Nucleus accumbens (tissue), 56 donors: Measurements from ENCODE around the gene STAT2.
"Not testable (repeated sequence)": the region's sequence is repeated elsewhere in the genome, so short reads cannot be mapped to it uniquely, and the experiment has no call there.

Experiments
- DNase-seq, 56 donors: peaks; one replicate each; lab custom pipeline; 2025; lab: John Stamatoyannopoulos, UW

Gene STAT2

DNA sequence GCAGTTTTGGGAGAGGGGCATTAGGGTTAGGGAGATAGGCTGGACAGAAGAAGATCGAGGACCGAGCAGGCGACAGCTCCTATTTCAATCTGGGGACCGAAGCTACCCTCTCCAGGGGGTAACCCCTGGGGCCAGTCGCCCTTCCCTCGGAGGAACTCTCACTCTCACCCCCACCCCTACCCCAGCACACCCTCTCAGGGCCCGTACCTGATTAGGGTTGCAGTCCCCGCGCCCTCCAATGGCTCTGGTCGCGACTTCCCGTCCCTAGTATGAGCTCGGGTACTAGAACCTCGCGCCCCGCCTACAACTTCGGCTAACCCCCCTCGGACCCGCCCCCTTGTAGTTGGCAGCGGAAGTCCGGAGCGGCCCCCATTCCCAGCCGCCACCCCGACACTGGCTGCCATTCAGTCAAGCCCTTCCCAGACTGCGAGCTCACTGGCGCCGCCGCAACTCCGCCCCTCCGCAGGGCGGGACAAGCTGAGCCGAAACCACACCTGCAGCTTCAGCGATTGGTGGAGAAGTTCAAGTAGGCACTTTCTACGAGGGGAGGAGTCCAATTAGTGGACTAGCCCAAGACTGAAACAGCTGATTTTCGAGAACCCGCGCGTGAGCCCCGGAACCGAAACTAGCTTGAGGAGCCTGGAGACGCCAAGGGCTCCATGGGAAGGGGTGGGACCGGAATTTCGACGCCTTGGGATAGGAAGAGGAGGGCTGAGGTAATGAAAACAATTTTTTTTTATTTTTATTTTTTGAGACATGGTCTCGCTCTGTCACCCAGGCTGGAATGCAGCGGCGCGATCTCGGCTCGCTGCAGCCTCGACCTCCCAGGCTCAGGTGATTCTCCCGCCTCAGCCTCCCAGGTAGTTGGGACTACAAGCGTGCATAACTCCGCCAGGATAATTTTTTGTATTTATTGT is at the start of gene STAT2:
STAT2 (minus strand) TSS at position 257 of the 917 bp plus-strand sequence. CDS start 3,536 bp downstream, outside the sequence.
- DNase-seq, result peak; percentile 90 to 100 (median 99)

DNA sequence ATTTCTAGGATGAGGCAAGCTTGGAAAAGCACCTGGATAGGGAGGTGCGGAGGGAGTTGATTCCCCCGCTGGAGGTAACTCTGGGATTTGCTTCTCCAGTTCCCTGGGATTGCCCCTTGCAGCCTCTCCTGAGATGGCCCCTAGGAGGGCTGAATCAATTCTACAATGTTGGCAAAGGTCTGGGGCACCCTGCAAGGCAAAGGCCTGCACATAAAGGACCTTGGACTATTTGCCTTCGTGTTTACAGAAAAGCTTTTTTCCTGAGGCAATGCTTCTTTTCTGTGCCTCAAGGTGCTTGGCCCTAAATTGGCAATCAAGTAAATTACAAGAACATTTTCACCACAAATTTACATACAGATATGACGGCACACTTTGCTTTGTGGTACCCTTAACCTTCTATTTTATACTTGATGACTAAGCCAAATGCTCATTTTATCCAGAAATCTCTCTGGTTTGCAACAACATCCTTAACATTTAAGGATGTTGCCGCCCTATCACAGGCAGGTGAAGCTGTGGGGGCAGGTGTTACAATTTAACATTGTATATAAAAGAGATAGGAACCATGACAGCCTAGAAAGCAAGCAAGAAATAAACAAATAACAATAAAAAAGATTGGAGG is 49.0 kb upstream of the STAT2 start:
- DNase-seq, result no peak

DNA sequence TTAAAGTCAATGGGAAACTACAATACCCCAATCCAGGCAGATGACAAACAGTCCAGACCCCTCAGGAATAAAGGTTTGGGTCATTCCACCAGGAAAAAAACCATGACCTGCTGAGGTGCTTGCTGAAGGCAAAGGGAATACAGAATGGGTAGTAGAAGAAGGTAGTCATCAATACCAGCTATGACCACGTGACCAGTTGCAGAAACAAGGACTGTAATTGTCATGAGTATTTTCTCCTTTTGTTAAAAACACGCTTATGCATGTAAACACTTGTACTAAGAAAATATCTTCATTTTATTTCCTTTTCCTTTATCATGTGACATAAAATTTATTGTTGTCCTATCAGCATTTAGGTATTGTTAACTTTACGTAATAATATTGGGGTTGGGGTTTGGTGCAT is 44.3 kb upstream of the STAT2 start:
- DNase-seq, result not testable (repeated sequence)

DNA sequence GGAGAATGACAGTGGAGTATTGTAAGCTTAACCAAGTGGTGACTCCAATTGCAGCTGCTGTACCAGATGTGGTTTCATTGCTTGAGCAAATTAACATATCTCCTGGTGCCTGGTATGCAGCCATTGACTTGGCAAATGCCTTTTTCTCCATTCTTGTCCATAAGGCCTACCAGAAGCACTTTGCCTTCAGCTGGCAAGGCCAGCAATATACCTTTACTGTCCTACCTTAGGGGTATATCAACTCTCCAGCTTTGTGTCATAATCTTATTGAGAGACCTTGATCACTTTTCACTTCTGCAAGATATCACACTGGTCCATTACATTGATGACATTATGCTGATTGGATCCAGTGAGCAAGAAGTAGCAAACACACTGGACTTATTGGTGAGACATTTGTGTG is 41.7 kb upstream of the STAT2 start:
- not testable (repeated sequence) for DNase-seq

DNA sequence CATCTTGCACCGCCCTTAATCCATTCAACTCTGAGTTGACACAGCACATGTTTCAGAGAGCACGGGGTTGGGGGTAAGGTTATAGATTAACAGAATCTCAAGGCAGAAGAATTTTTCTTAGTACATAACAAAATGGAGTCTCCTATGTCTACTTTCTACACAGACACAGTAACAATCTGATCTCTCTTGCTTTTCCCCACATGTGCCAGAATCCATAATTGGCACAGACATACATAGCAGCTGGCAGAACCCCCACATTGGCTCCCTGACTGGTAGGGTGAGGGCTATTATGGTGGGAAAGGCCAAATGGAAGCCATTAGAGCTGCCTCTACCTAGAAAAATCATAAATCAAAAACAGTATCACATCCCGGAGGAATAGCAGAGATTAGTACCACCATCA is 41.2 kb upstream of the STAT2 start:
- DNase-seq, result not testable (repeated sequence)

DNA sequence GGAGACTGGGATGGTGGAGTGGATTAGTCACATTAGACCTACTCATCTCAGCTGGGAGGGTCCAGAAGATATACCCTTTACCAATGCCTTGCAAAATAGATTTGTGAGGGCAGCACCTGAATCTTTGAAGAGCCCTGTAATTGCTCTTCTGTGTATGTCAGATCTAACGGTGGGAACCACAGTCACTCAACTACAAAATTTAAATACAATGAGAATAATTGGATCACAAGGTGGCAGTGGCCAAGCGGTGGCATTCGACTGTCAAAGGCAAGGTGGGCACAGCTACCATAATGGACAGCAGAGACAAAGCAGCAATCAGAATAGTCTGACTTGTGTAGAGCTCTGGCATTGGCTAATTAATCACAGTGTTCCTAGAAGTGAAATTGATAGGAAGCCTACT is 39.6 kb upstream of the STAT2 start:
- not testable (repeated sequence) for DNase-seq

DNA sequence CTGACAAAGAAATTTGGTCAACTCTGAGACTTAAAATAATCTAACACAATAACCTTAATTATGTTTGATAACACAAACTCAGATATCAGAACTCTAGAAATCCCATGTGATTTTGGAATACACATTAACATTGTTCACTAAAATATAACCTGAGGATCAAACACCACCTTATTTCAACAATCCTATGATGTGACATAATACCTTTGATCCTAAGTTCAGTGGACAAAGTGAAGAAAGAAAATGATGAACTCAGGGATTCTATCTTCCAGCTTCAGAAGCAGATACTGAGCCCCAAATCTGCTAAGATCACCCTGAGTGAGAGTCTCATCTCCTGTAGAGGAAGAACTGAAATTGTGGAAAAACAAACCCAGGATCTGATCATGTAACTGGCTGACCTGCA is 38.4 kb upstream of the STAT2 start:
- no peak for DNase-seq

DNA sequence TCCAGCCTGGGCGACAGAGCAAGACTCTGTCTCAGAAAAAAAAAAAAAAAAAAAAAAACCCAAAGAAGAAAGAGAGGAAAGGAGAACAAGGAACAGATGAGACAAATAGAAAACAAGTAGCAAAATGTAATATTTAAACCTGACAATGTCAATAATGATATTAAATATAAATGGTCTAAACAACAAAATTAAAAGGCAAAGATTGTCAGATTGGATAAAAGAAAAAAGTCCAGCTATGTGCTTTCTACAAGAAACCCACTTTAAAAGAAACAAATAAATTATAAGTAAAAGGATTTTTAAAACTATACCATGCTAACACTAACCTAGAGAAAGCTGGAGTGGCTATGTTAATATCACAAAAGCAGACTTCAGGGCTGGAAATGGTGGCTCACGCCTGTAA is 32.4 kb upstream of the STAT2 start:
- no peak for DNase-seq

DNA sequence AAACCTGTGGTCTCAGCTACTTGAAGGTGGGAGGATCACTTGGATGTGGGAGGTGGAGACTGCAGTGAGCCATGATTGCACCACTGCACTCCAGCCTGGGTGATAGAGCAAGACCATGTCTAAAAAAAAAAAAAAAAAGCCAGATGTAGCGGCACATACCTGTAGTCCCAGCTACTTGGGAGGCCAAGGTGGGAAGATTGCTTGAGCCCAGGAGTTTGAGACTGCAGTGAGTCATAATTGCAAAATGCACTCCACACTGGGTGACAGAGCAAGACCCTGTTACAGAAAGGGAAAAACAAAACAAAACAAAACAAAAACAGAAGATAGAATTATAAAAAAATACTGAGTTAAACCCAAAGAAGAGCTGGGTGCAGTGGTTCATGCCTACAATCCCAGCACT is 31.8 kb upstream of the STAT2 start:
- no peak for DNase-seq

DNA sequence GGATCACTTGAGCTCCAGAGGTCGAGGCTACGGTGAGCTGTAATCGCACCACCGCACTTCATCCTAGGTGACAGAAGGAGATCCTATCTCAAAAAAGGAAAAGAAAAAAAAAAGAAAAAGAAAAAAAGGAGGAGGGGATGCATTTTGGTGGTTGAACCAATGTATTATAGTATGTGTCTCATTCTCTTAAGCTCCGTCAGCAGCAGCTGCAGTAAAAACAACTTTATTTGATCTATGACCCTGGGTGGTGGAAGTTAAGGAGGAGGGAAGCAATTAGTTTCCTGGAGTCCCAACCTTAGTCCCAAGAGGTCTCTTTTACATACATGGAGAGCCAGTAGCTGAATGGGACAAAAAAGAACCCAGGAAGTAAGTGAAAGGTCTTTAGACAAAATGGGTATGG is 29.5 kb upstream of the STAT2 start:
- DNase-seq, result no peak

DNA sequence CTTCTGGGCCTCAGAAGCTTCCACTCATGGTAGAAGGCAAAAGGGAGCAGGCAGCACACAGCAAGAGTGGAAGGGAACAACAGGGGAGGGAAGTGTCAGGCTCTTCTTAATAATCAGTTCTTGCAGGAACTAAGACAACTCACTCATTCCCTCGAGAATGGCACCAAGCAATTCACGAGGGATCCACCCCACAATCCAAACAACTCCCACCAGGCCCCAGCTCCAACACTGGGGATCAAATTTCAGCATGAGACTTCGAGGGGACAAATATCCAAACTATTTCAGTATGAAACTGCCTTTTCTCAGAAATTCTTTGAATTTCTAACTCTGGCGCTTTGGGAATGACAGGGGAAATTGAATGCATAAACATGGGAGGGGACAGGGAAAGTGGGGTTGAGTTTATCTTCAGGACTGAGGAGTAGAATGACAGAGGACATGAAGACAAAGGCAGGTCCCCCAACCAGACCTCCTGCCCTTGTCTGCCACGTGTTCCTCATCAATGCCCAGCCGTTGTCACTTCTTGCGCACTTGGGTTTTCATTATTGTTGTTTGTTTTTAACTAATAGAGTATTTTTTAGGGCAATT is 27.3 kb upstream of the STAT2 start:
- DNase-seq, result no peak

DNA sequence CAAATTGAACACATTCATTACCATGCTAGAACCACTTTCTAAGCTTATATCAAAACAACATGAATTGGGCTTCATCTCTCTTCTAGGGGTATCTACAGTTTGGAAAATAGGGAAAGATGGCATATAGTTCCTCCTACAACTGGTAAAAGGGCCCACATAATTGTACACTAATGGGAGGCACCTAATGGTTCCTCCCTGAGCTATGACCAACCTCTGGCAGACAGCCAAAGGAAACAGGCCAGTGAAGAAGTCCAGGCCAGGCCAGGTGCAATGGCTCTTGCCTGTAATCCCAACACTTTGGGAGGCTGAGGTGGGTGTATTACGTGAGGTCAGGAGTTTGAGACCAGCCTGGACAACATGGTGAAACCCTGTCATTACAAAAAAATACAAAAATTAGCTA is 26.0 kb upstream of the STAT2 start:
- no peak for DNase-seq

DNA sequence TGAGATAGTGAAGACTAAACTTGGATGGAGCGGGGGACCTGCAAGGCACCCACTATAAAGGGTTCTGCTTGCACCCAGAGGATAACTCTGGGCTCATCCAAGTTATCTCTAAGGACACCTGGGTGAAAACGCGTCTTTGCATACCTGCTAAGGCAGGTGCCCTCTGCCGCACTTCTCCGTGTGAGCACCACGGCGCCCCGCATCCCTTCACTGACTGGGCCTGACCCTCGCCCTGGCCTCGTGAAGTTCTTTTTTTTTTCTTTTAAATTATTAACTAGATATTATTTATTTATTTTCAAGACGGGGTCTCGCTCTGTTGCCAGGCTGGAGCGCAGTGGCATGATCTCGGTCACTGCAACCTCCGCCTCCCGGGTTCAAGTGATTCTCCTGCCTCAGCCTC is 22.7 kb upstream of the STAT2 start:
- no peak for DNase-seq

DNA sequence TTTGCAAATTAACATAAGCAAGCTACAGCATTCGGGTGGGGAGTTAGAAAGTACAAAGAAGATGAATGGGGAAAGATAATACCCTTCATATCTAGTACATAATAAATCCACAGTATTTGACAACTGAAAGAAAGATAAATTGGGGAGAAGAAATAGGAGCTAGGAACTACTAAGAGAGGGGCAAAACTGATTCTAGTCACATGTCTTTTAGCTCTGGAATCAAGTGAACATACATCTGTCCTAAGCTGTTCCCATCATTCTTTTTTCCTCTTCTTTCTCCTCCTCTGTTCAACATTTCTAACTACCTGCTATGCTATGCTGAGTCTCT is 18.0 kb upstream of the STAT2 start:
- DNase-seq, result no peak

DNA sequence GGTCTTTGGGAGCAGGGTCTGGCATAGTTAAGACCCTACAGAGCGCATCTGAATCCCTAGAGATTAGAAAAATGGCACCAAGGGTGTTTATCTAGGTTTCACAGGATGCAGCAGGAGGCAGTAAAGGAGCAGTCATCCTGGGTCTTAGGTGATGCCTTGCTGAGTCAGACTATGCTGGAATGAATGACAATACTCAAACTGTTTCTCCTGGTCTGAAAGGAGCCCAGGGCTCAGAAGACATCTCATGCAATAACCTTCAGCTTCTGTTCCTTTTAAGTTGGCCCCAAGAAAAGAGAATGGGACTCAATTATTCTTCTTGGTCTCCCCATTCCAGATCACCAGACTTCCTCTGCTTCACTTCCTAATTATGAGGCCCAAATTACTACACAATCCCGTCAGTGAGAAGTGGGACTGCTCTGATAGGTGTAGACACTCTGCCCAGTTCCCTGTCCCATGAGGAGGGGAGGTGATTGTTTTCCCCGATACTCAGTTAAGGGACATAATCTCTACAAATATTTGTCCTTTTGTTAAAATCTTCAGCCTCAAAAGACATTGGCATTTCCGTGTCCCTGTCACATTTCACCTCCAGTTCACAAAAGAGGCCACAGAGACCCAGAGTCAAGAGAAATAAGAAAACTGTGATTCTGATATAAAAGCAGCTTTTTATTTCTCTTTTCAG is 17.5 kb upstream of the STAT2 start:
- no peak for DNase-seq

DNA sequence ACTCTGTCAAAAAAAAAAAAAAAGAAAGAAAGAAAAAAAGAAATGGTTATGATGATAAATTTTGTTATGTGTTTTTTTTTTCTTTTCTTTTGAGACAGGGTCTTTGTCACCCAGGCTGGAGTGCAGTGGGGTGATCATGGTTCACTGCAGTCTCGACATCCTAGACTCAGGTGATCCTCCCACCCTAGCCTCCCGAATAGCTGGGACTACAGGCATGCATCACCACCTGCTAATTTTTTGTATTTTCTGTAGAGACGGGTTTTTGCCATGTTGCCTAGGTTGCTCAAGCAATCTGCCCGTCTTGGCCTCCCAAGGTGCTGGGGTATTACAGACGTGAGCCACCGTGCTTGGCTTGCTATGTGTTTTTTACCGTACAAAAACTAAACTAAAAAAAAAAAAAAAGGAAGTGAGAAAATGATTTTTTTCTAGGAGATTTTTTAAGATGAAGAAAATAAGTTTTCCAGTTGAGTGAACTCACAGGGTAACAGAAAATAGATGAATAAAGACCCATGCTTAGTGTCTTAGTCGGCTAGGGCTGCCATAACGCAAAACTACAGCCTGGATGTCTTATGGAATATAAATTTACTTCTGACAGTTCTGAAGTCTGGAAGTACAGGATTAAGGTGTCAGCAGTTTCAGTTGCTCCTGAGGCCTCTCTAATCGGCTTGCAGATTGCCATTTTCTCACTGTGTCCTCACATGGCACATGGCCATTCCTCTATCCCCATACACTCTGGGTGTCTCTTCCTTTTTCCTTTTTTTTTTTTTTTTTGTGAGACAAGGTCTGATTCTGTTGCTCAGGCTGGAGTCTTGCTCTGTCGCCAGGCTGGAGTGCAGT is 15.9 kb upstream of the STAT2 start:
- DNase-seq, result no peak

DNA sequence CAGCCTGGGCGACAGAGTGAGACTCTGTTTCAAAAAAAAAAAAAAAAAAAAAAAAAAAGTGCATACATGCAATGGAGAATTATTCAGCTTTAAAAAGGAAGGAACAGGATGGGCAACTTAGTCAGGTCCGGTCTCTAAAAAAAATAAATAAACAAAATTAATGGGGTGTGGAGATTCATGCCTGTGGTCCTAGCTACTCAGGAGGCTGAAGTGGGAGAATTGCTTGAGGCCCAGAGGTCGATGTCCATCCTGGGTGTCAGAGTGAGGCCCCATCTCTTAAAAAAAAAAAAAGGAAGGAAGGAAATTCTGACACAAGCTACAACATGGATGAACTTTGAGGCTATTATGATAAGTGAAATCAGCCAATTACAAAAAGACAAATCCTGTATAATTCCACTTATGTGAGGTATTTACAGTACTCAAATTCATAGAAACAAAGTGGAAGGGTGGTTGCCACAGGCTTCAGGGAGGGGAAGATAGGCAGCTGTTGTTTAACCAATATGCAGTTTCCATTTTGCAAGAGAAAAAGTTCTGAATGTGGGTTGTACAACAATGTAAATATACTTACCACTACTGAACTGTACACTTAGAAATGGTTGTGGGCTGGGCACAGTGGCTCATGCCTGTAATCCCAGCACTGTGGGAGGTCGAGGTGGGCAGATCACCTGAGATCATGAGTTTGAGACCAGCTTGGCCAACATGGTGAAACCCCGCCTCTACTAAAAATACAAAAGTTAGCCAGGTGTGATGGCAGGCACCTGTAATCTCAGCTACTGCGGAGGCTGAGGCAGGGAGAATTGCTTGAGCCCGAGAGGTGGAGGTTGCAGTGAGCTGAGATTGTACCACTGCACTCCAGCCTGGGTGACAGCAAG is 15.1 kb upstream of the STAT2 start:
- no peak for DNase-seq

DNA sequence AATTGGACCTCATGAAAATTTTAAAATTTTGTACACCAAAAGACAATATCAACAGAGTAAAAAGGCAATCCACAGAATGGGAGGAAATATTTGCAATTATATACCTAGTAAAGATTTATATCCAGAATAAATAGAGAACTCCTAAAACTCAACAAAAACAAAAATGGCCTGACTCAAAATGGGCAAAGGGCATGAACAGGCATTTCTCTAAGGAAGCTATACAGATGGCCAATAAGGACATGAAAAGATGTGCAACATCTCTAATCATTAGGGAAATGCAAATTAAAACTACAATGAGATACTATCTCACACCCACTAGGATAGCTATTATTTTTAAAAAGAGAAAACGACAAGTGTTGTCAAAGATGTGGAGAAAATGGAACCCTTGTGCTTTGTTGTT is 13.6 kb upstream of the STAT2 start:
- no peak for DNase-seq

DNA sequence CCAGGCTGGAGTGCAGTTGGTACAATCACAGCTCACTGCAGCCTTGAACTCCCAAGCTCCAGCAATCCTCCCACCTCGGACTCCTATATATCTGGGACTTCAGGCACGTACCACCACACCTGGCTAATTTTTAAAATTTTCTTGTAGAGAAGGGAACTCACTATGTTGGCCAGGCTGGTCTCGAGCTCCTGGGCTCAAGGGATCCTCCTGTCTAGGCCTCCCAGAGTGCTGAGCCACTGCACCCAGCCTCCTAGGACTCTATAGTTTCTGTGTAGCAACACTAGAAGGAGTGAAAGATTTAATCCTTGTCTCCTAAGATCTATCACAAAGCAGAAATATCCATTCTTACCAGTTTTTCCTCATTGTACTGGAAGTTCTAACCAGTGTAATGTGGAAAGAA is 7.0 kb upstream of the STAT2 start:
- no peak for DNase-seq
